Measurements from ENCODE around the gene KRTAP3-3. TPM values are rescaled to one million over a fixed set of nuclear protein-coding genes. Genes with fewer than 3 reads are reported as not detected.

Gene KRTAP3-3
- total RNA-seq, 1 donor from 2014 or later = not detected

DNA sequence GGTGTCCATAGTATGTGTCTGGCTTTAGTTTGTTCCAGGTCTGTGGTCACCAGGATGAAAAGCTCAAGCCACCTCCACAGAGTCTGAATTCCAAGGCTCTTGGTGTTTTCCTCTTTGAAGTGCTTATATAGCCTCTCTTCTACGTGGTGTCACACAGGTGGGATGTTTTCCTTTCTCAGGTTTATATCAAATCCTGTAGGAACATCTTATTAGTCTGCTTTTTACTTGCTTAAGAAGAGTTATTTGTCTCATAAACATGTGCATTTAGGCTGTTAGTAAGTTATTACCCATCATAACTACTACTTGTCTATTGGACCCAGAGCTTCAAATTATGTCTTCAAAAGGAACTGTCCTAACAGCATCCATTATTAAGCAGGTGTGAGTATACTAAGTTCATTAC is 27.1 kb downstream of the KRTAP3-3 start, which contains the start of gene KRT39:
Gene KRT39 (minus strand): TSS at position 101 of the 400 bp plus-strand sequence. CDS start 92 bp downstream, at position 9.
- H3K9me3 Mint-ChIP-seq = no peaks in the 10 kb centered on the region
- peaks cover 16% of the 10 kb centered on the region for H3K27me3 Mint-ChIP-seq (ENCODE audit: low read depth)
- no peak for DNase-seq (ENCODE audit: low spot score)
- no peaks in the 10 kb centered on the region for H3K4me1 Mint-ChIP-seq (ENCODE audit: low read depth)
- H3K4me3 Mint-ChIP-seq (ENCODE audit: low read depth) = no peak within 1 kb of the TSS
- intact Hi-C loops (cut with micrococcal nuclease) = no loop called here
- no peak within 1 kb of the TSS for H3K27ac Mint-ChIP-seq
- no peaks in the 10 kb centered on the region for H3K36me3 Mint-ChIP-seq (ENCODE audit: low read depth)

DNA sequence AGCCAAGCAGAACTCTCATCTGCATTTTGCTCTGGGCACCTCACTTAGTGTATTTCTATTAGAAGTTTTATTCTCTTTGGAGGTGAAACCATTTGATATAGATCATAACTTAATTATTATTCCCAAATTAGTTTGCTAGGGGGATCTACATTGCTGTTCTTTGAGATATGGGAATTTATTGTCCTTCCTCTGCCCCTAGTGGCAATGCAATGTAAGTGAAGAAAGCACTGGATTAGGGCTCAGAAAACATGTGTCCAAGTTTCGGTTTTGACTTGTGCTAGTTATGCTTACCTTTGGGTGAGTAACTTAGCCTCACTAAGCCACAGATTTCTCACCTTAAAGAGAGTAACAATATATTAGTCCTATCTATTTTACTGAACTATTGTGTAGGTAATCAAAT is 30.1 kb downstream of the KRTAP3-3 start:
- intact Hi-C loops (cut with micrococcal nuclease) = no loop called here
- no peak overlapping the region for H3K27ac Mint-ChIP-seq
- peaks cover 10% of the 10 kb centered on the region for H3K27me3 Mint-ChIP-seq (ENCODE audit: low read depth)
- H3K4me3 Mint-ChIP-seq (ENCODE audit: low read depth) = no peak overlapping the region
- no peaks in the 10 kb centered on the region for H3K9me3 Mint-ChIP-seq
- no peaks in the 10 kb centered on the region for H3K36me3 Mint-ChIP-seq (ENCODE audit: low read depth)
- no peak for DNase-seq (ENCODE audit: low spot score)
- H3K4me1 Mint-ChIP-seq (ENCODE audit: low read depth) = peaks cover 4% of the 10 kb centered on the region

DNA sequence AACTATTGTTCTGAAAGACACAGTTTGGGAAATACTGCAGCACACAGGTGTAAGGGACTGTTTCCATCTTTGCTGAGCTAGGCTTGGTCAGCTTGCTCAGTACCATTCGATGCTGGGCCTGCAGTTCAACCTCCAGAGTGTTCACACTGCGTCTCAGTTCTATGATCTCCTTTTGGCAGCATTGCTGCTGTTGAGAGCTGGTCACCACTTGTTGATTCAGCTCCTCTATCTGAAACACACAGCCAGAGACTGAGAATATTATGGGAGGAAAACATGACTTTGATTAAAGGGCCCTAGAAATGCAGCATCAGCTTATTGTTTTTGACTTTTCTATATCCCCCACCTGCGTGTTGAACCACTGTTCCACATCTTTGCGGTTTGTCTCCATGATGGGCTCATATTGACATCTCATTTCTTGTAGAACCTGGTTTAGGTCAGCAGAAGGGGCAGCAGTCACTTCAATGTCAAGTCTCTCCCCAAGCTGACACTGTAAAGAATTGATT is 31.9 kb downstream of the KRTAP3-3 start:
- intact Hi-C loops (cut with micrococcal nuclease) = no loop called here
- no peak for DNase-seq (ENCODE audit: low spot score)
- H3K27me3 Mint-ChIP-seq (ENCODE audit: low read depth) = peaks cover 5% of the 10 kb centered on the region
- no peaks in the 10 kb centered on the region for H3K9me3 Mint-ChIP-seq
- H3K27ac Mint-ChIP-seq = no peak overlapping the region
- peaks cover 4% of the 10 kb centered on the region for H3K4me1 Mint-ChIP-seq (ENCODE audit: low read depth)
- H3K4me3 Mint-ChIP-seq (ENCODE audit: low read depth) = no peak overlapping the region
- H3K36me3 Mint-ChIP-seq (ENCODE audit: low read depth) = no peaks in the 10 kb centered on the region

DNA sequence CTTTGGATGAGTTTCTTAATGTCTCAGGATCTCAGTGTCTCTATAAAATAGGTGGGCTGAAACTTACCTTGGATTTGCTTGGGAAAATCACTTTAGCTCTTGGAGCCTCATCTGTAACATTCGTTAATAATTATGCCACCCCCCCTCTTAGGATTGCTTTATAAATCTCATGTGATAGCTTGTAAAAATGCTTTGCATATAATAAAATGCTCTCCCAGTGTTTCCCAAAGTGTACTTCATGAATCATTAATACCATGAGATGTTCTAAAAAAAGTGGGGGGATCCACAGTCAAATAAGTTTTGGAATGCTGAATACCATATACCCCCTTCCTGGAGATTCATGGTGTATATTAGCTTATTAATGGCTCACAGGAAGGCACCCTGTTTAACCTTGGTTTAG is 32.4 kb downstream of the KRTAP3-3 start:
- DNase-seq (ENCODE audit: low spot score) = no peak
- intact Hi-C loops (cut with micrococcal nuclease) = no loop called here
- H3K4me1 Mint-ChIP-seq (ENCODE audit: low read depth) = peaks cover 4% of the 10 kb centered on the region
- H3K27me3 Mint-ChIP-seq (ENCODE audit: low read depth) = peaks cover 9% of the 10 kb centered on the region
- H3K27ac Mint-ChIP-seq = no peak overlapping the region
- no peaks in the 10 kb centered on the region for H3K9me3 Mint-ChIP-seq
- H3K36me3 Mint-ChIP-seq (ENCODE audit: low read depth) = no peaks in the 10 kb centered on the region
- H3K4me3 Mint-ChIP-seq (ENCODE audit: low read depth) = no peak overlapping the region

DNA sequence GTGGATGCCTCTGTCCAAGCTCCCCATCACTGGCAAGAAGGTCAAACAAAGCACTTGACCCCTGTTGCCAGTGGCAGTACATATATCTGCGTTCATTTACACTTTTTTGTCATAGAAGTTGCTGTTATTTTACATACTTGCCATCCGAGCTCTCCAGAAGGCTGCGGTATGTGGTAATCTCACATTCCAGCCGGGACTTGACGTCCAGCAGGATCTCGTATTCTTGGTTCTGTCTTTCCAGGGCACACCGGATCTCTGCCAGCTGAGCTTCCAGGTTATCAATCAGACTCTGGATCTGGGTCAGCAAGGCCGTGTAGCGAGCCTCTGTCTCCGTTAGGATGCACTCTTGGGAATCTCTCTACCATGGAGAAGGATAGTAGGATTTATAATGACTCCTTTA is 33.8 kb downstream of the KRTAP3-3 start:
- intact Hi-C loops (cut with micrococcal nuclease) = no loop called here
- no peak for DNase-seq (ENCODE audit: low spot score)
- Mint-ChIP-seq H3K9me3 (no peaks in the 10 kb centered on the region), H3K4me3 (ENCODE audit: low read depth) (no peak overlapping the region), H3K27me3 (ENCODE audit: low read depth) (peaks cover 10% of the 10 kb centered on the region), H3K27ac (no peak overlapping the region), H3K4me1 (ENCODE audit: low read depth) (peaks cover 4% of the 10 kb centered on the region), H3K36me3 (ENCODE audit: low read depth) (no peaks in the 10 kb centered on the region)

DNA sequence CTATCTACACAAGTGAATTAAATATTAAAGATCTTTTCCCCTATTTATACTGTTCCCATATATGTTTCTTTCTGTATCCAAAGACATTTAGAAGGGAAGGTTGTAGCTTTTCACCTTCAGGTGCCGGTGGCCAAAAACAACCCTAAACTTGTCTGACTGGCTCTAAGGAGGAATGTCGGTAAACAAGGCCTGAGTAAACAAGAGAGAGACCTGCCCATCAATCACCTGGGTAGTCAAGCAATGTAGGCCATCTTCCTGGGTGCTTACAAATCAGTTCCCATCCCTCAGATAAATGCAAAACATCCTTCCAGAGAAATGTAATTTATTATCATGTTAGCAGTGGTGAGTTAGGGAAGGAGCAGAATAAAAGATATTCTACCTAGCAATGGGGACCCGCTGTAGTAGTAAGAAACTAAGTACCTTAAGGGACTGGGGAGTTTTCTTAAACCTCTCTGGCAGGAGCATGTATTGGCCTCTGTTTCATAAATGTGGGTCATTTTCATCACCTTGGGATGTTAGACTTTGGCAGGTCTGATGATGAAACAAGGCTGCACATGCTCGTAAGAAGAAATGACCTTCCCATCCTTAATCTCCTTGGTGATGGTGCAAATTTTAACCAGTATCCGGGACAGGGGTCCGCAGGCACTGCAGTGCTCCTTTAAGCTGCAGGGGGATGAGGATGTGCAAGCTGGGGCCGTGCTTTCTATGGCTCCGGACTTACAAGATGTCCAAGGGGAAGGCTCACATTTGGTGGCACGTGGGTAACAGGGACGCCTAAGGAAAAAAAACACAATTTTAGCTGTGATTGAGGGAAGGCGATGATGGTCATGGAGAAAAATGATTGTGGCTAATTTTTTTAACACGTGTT is 35.6 kb downstream of the KRTAP3-3 start:
- no peaks in the 10 kb centered on the region for H3K9me3 Mint-ChIP-seq
- intact Hi-C loops (cut with micrococcal nuclease) = no loop called here
- H3K36me3 Mint-ChIP-seq (ENCODE audit: low read depth) = no peaks in the 10 kb centered on the region
- no peak overlapping the region for H3K27ac Mint-ChIP-seq
- H3K4me3 Mint-ChIP-seq (ENCODE audit: low read depth) = no peak overlapping the region
- H3K4me1 Mint-ChIP-seq (ENCODE audit: low read depth) = peaks cover 12% of the 10 kb centered on the region
- H3K27me3 Mint-ChIP-seq (ENCODE audit: low read depth) = peaks cover 15% of the 10 kb centered on the region
- DNase-seq (ENCODE audit: low spot score) = no peak

DNA sequence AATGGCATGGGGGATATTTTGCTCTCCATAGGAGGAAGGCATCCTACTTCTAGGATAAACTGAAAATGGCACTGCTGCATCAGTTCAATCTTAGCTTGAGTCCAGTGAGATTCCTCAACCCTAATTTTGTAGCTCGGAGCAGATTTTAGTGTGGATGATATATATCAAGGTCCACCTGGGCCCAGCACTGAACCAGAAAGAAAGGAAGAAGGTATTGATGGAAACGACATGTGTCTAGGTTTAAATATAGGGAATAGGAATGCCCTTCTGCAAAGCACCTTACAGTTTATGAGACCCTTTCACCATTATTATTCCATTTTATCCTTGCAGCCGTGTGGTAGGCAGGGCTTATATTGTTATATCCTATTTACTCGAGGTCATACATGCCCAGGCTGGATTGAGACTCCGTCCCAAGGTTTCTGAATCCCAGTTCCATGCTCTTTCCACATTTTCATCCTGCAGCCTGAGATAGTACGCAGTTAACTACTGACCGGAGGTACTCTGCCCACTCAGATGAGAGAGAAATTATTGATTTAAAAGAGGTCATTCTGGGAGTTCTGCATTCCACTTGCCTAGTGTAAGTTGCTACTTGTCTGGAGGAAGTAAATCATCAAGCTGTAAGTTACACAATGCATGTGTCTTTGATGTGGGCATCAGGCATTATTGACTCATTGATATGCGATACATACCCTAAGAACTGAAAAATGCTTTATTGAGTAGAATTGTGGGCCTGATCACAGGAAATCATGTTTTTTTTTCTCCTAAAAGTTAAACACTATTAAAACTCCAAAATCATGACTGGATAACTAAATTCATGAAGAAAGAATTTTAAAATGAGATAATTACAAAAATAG is 37.3 kb downstream of the KRTAP3-3 start:
- Mint-ChIP-seq H3K9me3 (no peaks in the 10 kb centered on the region), H3K27ac (no peak overlapping the region), H3K4me3 (ENCODE audit: low read depth) (no peak overlapping the region), H3K4me1 (ENCODE audit: low read depth) (peaks cover 12% of the 10 kb centered on the region), H3K27me3 (ENCODE audit: low read depth) (peaks cover 20% of the 10 kb centered on the region), H3K36me3 (ENCODE audit: low read depth) (no peaks in the 10 kb centered on the region)
- intact Hi-C loops (cut with micrococcal nuclease) = no loop called here
- DNase-seq (ENCODE audit: low spot score) = no peak

DNA sequence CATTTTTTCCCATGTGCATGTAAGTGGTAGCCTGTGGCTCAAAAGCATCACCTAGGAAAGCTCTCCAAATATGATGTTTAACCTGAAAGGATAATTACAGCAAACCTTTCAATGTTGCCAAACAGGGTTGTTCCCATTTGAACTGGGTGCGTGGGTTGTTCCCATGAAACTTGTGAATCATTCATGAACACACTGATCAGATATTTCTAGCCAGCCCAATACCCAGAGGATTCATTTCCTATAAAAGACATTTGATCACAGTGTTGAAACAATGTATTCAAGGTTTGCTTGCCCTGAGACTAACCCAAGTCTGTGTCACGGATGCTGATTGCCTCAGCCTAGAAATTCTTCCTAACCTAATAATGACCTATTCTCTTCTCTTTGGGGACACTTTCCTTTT is 40.1 kb downstream of the KRTAP3-3 start:
- H3K27ac Mint-ChIP-seq = no peak overlapping the region
- no peaks in the 10 kb centered on the region for H3K9me3 Mint-ChIP-seq
- peaks cover 8% of the 10 kb centered on the region for H3K4me1 Mint-ChIP-seq (ENCODE audit: low read depth)
- H3K36me3 Mint-ChIP-seq (ENCODE audit: low read depth) = no peaks in the 10 kb centered on the region
- no peak overlapping the region for H3K4me3 Mint-ChIP-seq (ENCODE audit: low read depth)
- no peak for DNase-seq (ENCODE audit: low spot score)
- H3K27me3 Mint-ChIP-seq (ENCODE audit: low read depth) = peaks cover 35% of the 10 kb centered on the region
- intact Hi-C loops (cut with micrococcal nuclease) = no loop called here

DNA sequence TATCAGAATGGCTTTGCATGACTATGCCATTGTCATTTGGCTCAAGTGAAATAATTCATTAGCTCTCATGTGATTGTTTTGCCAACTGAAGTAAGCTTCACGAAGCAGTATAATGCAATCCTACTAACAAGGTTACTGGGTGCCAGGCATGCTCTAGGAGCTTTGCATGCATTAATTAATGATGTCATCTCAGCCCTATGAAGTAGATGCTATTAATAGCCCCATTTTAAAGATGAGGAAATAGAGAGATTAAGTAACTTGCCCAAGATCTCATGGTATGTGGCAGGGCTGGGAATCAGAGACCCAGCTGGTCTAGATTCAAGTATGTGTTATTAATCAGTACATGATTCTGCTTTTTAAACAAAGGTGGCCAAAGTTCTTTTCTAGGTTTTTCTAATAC is 41.3 kb downstream of the KRTAP3-3 start:
- no peaks in the 10 kb centered on the region for H3K36me3 Mint-ChIP-seq (ENCODE audit: low read depth)
- H3K4me3 Mint-ChIP-seq (ENCODE audit: low read depth) = no peak overlapping the region
- intact Hi-C loops (cut with micrococcal nuclease) = no loop called here
- H3K9me3 Mint-ChIP-seq = no peaks in the 10 kb centered on the region
- no peak for DNase-seq (ENCODE audit: low spot score)
- H3K27me3 Mint-ChIP-seq (ENCODE audit: low read depth) = peaks cover 37% of the 10 kb centered on the region
- H3K4me1 Mint-ChIP-seq (ENCODE audit: low read depth) = peaks cover 8% of the 10 kb centered on the region
- no peak overlapping the region for H3K27ac Mint-ChIP-seq

DNA sequence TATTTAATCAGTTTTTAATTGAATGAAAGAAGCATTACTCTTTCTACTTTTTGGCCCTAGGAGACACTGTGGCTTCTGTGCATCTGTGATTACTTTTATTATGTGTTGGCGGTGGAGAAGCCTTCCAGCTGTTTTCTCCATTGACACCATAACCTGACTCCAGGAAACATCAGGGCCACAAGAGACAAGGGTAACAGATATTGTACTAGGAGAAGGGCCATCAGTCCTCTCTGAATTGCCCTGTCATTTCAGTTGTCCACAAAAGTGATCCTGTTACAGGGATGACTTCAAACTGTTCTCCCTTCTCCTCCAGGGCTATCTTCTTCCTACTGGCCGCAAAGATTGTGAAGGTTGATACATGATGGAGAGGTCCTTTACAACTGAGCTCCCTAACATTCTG is 41.8 kb downstream of the KRTAP3-3 start:
- peaks cover 39% of the 10 kb centered on the region for H3K27me3 Mint-ChIP-seq (ENCODE audit: low read depth)
- H3K9me3 Mint-ChIP-seq = no peaks in the 10 kb centered on the region
- H3K4me1 Mint-ChIP-seq (ENCODE audit: low read depth) = peaks cover 8% of the 10 kb centered on the region
- no peak overlapping the region for H3K27ac Mint-ChIP-seq
- no peak overlapping the region for H3K4me3 Mint-ChIP-seq (ENCODE audit: low read depth)
- H3K36me3 Mint-ChIP-seq (ENCODE audit: low read depth) = no peaks in the 10 kb centered on the region
- intact Hi-C loops (cut with micrococcal nuclease) = no loop called here
- no peak for DNase-seq (ENCODE audit: low spot score)

DNA sequence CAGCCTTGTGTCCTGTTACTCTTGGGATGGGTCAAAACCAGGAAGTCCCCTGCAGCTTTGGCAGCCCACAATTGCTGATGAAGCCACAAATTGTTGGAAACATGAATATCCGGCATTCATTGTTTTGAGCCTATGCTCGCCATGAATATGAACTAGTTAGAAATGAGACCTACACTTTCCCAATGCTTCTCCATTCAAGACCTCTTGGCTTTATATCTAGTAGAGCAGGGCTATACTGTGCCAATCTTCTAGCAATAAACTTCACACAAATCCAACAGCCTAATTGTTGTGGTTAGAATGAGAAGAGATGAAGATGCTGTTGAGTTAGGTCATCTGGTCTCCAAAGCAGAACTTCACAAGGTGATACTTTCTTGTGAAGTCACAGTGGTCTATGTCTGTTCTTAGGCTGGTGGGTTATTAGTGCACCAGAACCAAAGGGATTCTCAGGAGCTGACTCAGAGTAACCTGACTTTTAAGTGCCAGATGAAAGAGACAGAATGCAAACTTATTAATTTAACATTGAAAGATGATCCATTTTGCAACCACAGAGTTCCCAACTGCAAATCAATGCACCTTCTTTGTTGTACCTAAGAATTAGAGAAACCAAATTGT is 42.8 kb downstream of the KRTAP3-3 start:
- H3K4me3 Mint-ChIP-seq (ENCODE audit: low read depth) = no peak overlapping the region
- DNase-seq (ENCODE audit: low spot score) = no peak
- peaks cover 43% of the 10 kb centered on the region for H3K27me3 Mint-ChIP-seq (ENCODE audit: low read depth)
- H3K9me3 Mint-ChIP-seq = no peaks in the 10 kb centered on the region
- no peaks in the 10 kb centered on the region for H3K36me3 Mint-ChIP-seq (ENCODE audit: low read depth)
- intact Hi-C loops (cut with micrococcal nuclease) = no loop called here
- H3K4me1 Mint-ChIP-seq (ENCODE audit: low read depth) = peaks cover 8% of the 10 kb centered on the region
- no peak overlapping the region for H3K27ac Mint-ChIP-seq

DNA sequence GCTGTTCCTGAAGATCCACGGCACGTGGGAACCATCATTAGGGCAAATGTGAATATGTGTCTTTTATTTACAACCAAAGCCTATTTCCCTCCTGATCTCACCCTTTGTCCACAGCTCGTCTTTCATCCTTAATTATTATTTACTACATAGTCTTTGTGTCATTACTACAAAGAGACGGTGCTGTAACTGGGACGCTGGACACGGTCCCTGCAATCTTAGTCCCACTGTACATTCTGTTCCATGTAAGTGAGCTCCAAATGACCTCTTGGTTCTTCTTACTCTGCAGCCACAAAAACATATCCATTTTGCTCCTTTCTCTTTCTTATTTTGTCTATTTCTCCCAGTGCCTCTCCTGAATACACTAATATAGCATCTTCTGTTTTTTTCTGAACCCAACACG is 43.8 kb downstream of the KRTAP3-3 start:
- Mint-ChIP-seq H3K9me3 (no peaks in the 10 kb centered on the region), H3K4me3 (ENCODE audit: low read depth) (no peak overlapping the region), H3K27ac (no peak overlapping the region), H3K27me3 (ENCODE audit: low read depth) (peaks cover 50% of the 10 kb centered on the region), H3K36me3 (ENCODE audit: low read depth) (no peaks in the 10 kb centered on the region), H3K4me1 (ENCODE audit: low read depth) (peaks cover 8% of the 10 kb centered on the region)
- intact Hi-C loops (cut with micrococcal nuclease) = no loop called here
- DNase-seq (ENCODE audit: low spot score) = no peak

Data from activated T-helper 2 cell treated with anti-CD3 and anti-CD28 coated beads, Interferon-gamma antibody, Interleukin-2, Interleukin-4, amounts not matched to agents 10 μg/mL and 5 μg/mL and 100 μg/mL, durations not matched to agents 14 hours and 24 hours and 36 hours (primary cell).